Transverse colon (tissue), 4 donors: ENCODE results near the gene INPP5F. TPM values are rescaled to one million over a fixed set of nuclear protein-coding genes. Genes with fewer than 3 reads are reported as not detected.

Source experiments
- DNase-seq: peaks from one replicate; pipeline ENCODE4 v3.0.0-alpha.2; 2019
- H3K27ac ChIP-seq, 4 donors: fragments of 200-600 bp; sonication (generic); 2 replicates each; pipeline ENCODE4 v1.5.1; 2016 to 2018; ENCODE audit warnings: inconsistent platforms in 4 of 4
- H3K27me3 ChIP-seq: fragments of 200-600 bp; sonication (generic); 2 replicates; pipeline ENCODE4 v1.5.1; 2017; ENCODE audit warnings: inconsistent platforms
- H3K36me3 ChIP-seq, 4 donors: fragments of 200-600 bp; sonication (generic); 2 replicates each; pipeline ENCODE4 v1.5.1; 2017 to 2019; ENCODE audit warnings: inconsistent platforms in 4 of 4
- H3K4me1 ChIP-seq, 4 donors: fragments of 200-600 bp; sonication (generic); 2 replicates each; pipeline ENCODE4 v1.5.1; 2017 to 2020; ENCODE audit warnings: inconsistent platforms in 4 of 4
- H3K4me3 ChIP-seq, 4 donors: fragments of 200-600 bp; sonication (generic); 1 replicate in 1 of 4; 2 replicates in 3 of 4; pipeline versions ENCODE4 v1.5.1 to v1.6.1; 2017 to 2019; ENCODE audit warnings: inconsistent platforms in 4 of 4
- H3K9me3 ChIP-seq, 2 donors: fragments of 200-600 bp; sonication (generic); 2 replicates each; pipeline ENCODE4 v1.5.1; 2017 to 2019; ENCODE audit warnings: inconsistent platforms in 2 of 2
- EP300 ChIP-seq: sonication (generic); formaldehyde crosslinking; IDR thresholded peaks from one replicate; pipeline ENCODE4 v1.6.1; 2017; ENCODE audit warnings: antibody characterized with exemption, low read depth
- POLR2A ChIP-seq: fragments of 450-650 bp; IDR thresholded peaks from one replicate; pipeline ENCODE4 v1.6.1; 2016; ENCODE audit warnings: antibody characterized with exemption, mild to moderate bottlenecking, moderate library complexity
- POLR2AphosphoS5 ChIP-seq, 3 donors: sonication (generic); formaldehyde crosslinking; IDR thresholded peaks; one replicate each; pipeline ENCODE4 v1.6.1; 2016; ENCODE audit warnings: antibody characterized with exemption in 3 of 3
- WGBS, 2 donors: methylation state at CpG; one replicate each; pipeline ENCODE4 v1.1.5; 2018; ENCODE audit warnings: low coverage in 1 of 2; 5-methylcytosine and 5-hydroxymethylcytosine counted together
- in situ Hi-C, 4 donors: fragments of 200-750 bp; cut with MboI; loops; one replicate each; pipeline versions ENCODE4 v1.15.0 to v1.15.1; 2017; ENCODE audit warnings: low sequenced_read_pairs in 3 of 4, low pct_ligation_motif_present in 1 of 4, low pct_unique_long_range_greater_than_20kb in 1 of 4
- intact Hi-C: fragments of 100-400 bp; cut with DNase I; formaldehyde crosslinking; loops from one replicate; pipeline ENCODE4 v1.15.1; 2023; ENCODE audit warnings: low total_unique reads
- total RNA-seq, 4 donors: library from RNA; depleted of rRNA; stranded (reverse); fragments of >200 nt; gene quantifications; one replicate each; pipeline ENCODE4 v1.1.0, GENCODE V29; 2016
- TF ChIP-seq, protein P1 (sequence below), 5 experiments: fragments of 200-600 bp in 3 of 5; fragments of 450-650 bp in 2 of 5; sonication (generic) in 3 of 5; IDR thresholded peaks; 1 replicate in 2 of 5; 2 replicates in 3 of 5; pipeline ENCODE4 v1.5.1; 2016 to 2017; ENCODE audit warnings: antibody characterized with exemption in 5 of 5, inconsistent platforms in 3 of 5, mild to moderate bottlenecking in 2 of 5, moderate library complexity in 1 of 5

INPP5F gene
- total RNA-seq, 4 donors from 2014 or later, result 11.6 to 24.6 (median 16.6) TPM

DNA sequence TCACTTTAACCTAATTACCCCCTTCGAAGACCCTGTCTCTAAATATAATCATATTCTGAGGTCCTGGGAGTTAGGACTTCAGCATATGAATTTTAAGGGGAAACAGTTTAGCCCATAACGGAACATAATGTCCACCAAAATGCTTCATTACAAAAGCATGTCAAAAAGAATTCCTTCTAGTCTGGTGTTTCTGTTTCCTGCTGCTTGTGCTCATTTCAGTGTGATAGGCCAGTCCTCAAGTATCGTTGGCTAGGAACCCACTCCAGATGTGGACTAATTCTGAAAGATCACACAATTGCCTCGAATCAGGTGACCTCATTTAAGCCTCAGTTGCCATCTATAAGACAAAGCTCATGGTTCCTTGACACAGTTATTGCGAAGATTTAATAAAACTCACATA, 29.6 kb downstream of the INPP5F start:
- 49 to 79% methylated on average over 2 to 5 of the region's 5 CpGs for WGBS, 2 donors
- H3K27ac ChIP-seq, result peak overlapping the region; percentile 25 to 35 (median 34)
- in situ Hi-C loops, result loop anchor here in 2 of 4 donors (10.0 to 25.0 kb wide), 2 partner anchors 99 to 107 kb away; partner anchors contain the start of gene MCMBP (in 1 of the 2)

DNA sequence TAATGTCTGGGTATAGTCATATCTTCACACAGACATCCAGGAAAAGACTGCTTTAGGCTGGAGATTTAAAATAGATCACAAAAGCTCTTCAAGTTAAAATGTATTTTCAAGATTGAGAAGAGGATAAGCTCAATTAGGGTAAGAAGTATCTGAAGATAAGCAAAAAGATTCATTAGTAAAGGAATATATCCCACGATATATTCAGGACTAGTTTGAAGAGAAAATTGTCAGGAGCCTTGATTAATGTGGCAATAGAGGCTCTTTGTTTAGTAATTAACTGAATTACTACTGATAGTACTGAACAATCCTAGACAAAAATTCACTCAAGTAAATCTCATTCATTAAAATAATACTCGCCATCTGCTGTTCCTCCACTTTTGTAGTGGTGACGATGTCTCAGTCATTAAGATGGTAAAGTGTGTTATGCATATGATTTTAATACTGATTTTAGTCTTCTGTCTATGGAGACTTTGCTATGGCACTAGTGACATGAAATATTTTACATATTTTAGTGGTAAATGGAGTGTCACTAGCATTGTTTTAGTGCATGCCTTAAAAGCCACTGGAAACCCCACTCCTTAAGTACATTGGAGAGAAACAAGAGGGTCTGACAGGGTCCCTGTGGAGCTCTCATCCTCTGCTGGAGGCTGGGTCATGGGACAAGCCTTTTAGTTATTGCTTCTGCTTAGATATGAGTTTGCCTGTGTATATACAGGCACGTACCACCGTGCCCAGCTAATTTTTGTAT, 32.8 kb downstream of the INPP5F start:
- no peaks in the 10 kb centered on the region for H3K36me3 ChIP-seq
- no peak overlapping the region for H3K4me3 ChIP-seq
- peaks cover 0 to 15% (median 4%) of the 10 kb centered on the region in 4 donors for H3K4me1 ChIP-seq
- no peak for DNase-seq
- no peaks in the 10 kb centered on the region for H3K9me3 ChIP-seq
- intact Hi-C loops, result no loop called here
- TF ChIP-seq EP300 (no peak), POLR2A (no peak), POLR2AphosphoS5 (IDR thresholded peaks at IDR 0.05) (no peak)
- TF ChIP-seq, protein P1, sequence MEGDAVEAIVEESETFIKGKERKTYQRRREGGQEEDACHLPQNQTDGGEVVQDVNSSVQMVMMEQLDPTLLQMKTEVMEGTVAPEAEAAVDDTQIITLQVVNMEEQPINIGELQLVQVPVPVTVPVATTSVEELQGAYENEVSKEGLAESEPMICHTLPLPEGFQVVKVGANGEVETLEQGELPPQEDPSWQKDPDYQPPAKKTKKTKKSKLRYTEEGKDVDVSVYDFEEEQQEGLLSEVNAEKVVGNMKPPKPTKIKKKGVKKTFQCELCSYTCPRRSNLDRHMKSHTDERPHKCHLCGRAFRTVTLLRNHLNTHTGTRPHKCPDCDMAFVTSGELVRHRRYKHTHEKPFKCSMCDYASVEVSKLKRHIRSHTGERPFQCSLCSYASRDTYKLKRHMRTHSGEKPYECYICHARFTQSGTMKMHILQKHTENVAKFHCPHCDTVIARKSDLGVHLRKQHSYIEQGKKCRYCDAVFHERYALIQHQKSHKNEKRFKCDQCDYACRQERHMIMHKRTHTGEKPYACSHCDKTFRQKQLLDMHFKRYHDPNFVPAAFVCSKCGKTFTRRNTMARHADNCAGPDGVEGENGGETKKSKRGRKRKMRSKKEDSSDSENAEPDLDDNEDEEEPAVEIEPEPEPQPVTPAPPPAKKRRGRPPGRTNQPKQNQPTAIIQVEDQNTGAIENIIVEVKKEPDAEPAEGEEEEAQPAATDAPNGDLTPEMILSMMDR (IDR thresholded peaks at IDR 0.05), result no peak
- H3K27ac ChIP-seq, result peak overlapping the region in 3 of 4 donors; percentile 17 to 66 (median 66)
- no peaks in the 10 kb centered on the region for H3K27me3 ChIP-seq
- in situ Hi-C loops, result loop anchor here in 2 of 4 donors (10.0 to 25.0 kb wide), 2 partner anchors 96 to 104 kb away; partner anchors contain the start of gene MCMBP (in 1 of the 2)
- 90 to 96% methylated on average over 3 to 5 of the region's 5 CpGs for WGBS, 2 donors

More for the DNA sequence above, 29.6 kb downstream of the INPP5F start:
- DNase-seq, result no peak
- no peaks in the 10 kb centered on the region for H3K27me3 ChIP-seq
- H3K9me3 ChIP-seq, result no peaks in the 10 kb centered on the region
- no peak overlapping the region for H3K4me3 ChIP-seq
- intact Hi-C loops, result no loop called here
- TF ChIP-seq, protein P1 (IDR thresholded peaks at IDR 0.05), result no peak
- TF ChIP-seq POLR2A, result no peak
- TF ChIP-seq EP300, result no peak
- TF ChIP-seq POLR2AphosphoS5 (IDR thresholded peaks at IDR 0.05), result peak in 1 of 3 donors; percentile 12
- peaks cover 0 to 3% (median 0%) of the 10 kb centered on the region in 4 donors for H3K4me1 ChIP-seq
- no peaks in the 10 kb centered on the region for H3K36me3 ChIP-seq

DNA sequence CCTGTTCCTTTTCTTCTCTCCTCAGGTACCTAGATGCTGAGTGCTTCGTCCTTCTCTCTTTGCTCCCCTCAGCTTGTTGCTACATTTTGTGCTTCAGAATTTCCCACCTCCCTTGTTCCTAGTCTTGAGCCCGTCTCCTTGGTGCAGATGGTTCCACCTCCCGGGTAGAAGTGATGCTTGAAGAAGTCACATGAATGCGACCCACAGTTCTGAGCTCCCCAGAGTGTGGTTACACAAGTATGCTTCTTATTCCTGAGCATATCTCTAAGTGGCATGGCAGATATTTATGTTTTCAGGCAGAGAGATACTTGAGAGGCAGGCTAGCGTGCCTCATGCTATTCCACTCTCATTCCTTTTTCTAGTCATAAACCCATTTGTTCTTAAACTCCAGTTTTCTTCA, 34.0 kb downstream of the INPP5F start:
- no peaks in the 10 kb centered on the region for H3K9me3 ChIP-seq
- peaks cover 0 to 15% (median 4%) of the 10 kb centered on the region in 4 donors for H3K4me1 ChIP-seq
- TF ChIP-seq POLR2A (no peak), EP300 (no peak), POLR2AphosphoS5 (IDR thresholded peaks at IDR 0.05) (no peak)
- TF ChIP-seq, protein P1 (IDR thresholded peaks at IDR 0.05), result no peak
- peak overlapping the region; percentile 57 to 66 (median 66) for H3K27ac ChIP-seq
- H3K4me3 ChIP-seq, result no peak overlapping the region
- in situ Hi-C loops (loop anchor here in 2 of 4 donors (10.0 to 25.0 kb wide), 2 partner anchors 95 to 102 kb away; partner anchors contain the start of gene MCMBP (in 1 of the 2)), intact Hi-C loops (no loop called here)
- no peaks in the 10 kb centered on the region for H3K36me3 ChIP-seq
- no peak for DNase-seq
- no peaks in the 10 kb centered on the region for H3K27me3 ChIP-seq
- 90 to 94% methylated on average over 4 to 5 of the region's 5 CpGs for WGBS, 2 donors

DNA sequence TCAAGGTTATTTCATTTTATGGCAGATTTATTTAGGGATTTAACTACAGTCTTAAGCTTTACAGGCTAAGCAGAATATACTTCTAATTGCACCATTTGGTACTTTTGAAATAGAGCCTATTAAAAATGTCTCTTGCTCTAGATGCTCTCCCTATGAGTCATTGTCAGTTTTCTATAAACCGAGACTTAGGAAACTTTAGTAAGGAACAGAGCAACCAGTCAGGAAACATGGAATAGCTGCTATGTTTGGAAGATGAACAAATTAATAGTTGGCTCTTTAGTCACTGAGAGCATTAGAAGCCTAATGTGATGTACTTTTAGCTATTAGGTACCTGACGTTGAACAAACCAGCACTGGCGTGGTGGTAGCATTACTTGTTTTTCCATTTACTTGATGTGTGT, 35.3 kb downstream of the INPP5F start:
- no peak for DNase-seq
- H3K9me3 ChIP-seq, result no peaks in the 10 kb centered on the region
- intact Hi-C loops, result no loop called here
- H3K36me3 ChIP-seq, result no peaks in the 10 kb centered on the region
- peak overlapping the region; percentile 57 to 66 (median 66) for H3K27ac ChIP-seq
- peaks cover 0 to 15% (median 4%) of the 10 kb centered on the region in 4 donors for H3K4me1 ChIP-seq
- TF ChIP-seq EP300, result no peak
- TF ChIP-seq, protein P1 (IDR thresholded peaks at IDR 0.05), result no peak
- peak in 2 of 3 donors; percentile 49 to 62 for TF ChIP-seq POLR2AphosphoS5 (IDR thresholded peaks at IDR 0.05)
- WGBS, 2 donors, result 68 to 69% methylated on average over 3 of the region's 3 CpGs
- no peaks in the 10 kb centered on the region for H3K27me3 ChIP-seq
- H3K4me3 ChIP-seq, result no peak overlapping the region
- in situ Hi-C loops, result loop anchor here in 1 of 4 donors (25.0 kb wide), 1 partner anchor 101 kb away; the partner anchor contains the start of gene MCMBP
